Activated naive CD8-positive, alpha-beta T cell (primary cell): ENCODE data around the gene ADAMTSL1.

Experiments used
- H3K27ac Mint-ChIP-seq: one replicate; pipeline ENCODE4 v1.8.0; 2021; ENCODE audit warnings: mixed read lengths
- H3K27me3 Mint-ChIP-seq: one replicate; pipeline ENCODE4 v1.8.0; 2021; ENCODE audit warnings: mixed read lengths
- H3K36me3 Mint-ChIP-seq: one replicate; pipeline ENCODE4 v1.8.0; 2021; ENCODE audit warnings: mixed read lengths
- H3K4me1 Mint-ChIP-seq: one replicate; pipeline ENCODE4 v1.8.0; 2021; ENCODE audit warnings: low read depth, mixed read lengths
- H3K4me3 Mint-ChIP-seq: one replicate; pipeline ENCODE4 v1.8.0; 2021; ENCODE audit warnings: mild to moderate bottlenecking, mixed read lengths
- H3K9me3 Mint-ChIP-seq: one replicate; pipeline ENCODE4 v1.8.0; 2021; ENCODE audit warnings: low read depth, mixed read lengths

The ADAMTSL1 gene

DNA sequence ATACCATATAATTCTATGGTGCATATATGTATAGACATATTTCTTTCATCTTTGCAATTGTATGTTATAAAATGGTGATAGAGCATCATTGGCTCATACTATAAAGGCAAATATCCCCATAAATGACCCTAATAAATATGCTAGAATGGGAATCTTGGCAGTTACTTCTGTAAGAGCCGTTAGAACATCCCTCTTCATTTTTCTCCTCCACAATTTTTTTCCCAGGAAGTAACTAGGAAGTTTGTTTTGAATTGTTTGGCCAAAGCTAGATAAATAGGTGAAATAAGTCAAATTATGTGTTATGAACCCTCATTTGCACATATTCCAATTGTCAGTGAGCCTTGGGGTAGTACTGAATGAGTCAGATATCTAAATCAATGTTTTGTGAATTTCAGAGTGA is 209.9 kb downstream of the ADAMTSL1 start:
- H3K9me3 Mint-ChIP-seq: no peaks in the 10 kb centered on the region
- no peak overlapping the region for H3K27ac Mint-ChIP-seq
- no peaks in the 10 kb centered on the region for H3K27me3 Mint-ChIP-seq
- H3K4me1 Mint-ChIP-seq: no peaks in the 10 kb centered on the region
- no peak overlapping the region for H3K4me3 Mint-ChIP-seq
- no peaks in the 10 kb centered on the region for H3K36me3 Mint-ChIP-seq

DNA sequence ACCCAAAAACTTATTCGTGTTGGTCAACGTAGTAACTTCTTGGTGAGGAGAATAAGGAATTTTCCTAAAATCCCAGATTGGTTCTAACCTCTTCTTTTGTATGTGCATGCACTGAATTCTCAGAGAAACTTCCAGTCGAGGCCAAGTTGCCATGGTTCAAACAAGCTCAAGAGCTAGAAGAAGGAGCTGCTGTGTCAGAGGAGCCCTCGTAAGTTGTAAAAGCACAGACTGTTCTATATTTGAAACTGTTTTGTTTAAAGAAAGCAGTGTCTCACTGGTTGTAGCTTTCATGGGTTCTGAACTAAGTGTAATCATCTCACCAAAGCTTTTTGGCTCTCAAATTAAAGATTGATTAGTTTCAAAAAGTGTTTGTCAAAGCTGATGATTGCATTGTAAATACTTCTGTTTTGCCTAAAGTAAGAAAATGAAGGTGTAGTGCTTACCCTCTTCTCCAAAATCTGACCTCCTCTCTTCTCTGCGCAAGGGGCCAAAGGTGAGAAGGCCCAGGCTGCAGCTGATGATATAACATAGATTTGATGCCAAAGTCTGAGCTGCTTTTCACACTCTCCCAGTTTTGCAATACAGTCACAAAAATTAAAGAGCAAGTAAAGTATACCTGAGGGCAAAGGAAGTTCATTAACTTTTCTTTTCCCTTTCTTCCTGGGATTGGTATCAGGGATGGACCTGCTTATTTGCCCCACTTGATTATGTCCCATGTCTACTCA is 210.8 kb downstream of the ADAMTSL1 start:
- Mint-ChIP-seq H3K36me3 (no peaks in the 10 kb centered on the region), H3K27me3 (no peaks in the 10 kb centered on the region), H3K9me3 (no peaks in the 10 kb centered on the region), H3K4me3 (no peak overlapping the region), H3K4me1 (no peaks in the 10 kb centered on the region), H3K27ac (no peak overlapping the region)

DNA sequence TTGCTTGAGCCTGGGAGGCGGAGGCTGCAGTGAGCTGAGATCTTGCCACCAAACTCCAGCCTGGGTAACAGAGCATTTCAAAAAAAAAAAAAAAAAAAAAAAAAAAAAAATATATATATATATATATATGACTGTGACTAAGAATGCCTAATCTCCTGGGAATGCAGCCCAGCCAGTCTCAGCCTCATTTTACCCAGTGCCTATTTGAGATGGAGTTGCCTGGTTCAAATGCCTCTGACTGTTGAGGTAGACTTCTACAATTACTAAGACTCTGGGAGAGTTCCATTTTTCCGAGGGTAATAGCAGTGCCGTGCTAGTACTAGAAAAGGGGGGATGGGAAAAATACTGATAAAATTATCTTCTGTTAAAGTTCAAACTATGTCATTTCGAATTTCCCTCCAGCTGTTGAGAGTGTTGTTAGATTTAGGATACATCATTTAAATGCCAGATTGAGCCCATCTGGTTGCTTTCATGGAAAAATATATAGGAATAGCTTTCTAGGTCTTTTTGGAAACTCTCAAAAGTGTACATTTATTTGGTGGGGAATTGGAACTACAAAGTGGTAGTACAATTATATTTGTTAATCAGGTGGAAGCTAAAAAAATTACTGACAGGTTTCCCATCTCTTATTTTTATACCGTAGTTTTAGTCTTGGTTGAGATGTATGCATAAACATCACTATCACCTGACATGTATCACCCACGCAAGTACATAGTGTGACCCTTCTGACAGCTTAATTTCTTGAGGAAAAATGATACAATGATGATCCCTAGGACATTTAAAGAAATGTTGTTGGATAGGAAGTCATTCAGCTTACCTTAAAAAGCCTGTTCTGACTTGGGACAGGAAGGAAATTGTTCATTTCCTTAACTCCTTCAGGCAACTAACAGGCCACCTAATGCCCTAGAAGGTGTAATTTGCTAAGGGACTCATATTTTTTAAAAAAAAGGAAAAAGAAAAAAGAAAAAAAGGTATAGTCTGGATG is 214.9 kb downstream of the ADAMTSL1 start:
- Mint-ChIP-seq H3K27ac (no peak overlapping the region), H3K36me3 (no peaks in the 10 kb centered on the region), H3K9me3 (peaks cover 3% of the 10 kb centered on the region), H3K4me1 (no peaks in the 10 kb centered on the region), H3K27me3 (no peaks in the 10 kb centered on the region), H3K4me3 (no peak overlapping the region)

DNA sequence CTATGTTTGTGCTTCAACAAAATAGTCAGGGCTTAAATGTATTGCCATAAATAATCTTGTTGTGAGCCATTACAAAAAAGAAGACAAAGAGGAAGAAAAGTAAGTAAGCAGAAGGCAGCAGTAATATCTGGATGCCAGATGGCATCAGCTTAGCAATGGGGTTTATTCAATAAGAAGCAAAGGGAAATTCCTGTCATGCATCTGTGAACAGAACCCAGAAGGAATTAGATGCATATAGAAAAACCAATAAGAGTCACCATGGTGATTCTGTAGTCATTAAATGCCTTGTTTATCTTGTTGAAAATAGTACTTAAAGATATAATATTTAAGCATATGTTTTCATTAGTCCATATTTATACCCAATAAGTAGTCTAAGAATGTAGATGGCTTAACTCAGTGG is 216.0 kb downstream of the ADAMTSL1 start:
- Mint-ChIP-seq H3K4me1 (no peaks in the 10 kb centered on the region), H3K36me3 (no peaks in the 10 kb centered on the region), H3K27me3 (no peaks in the 10 kb centered on the region), H3K4me3 (no peak overlapping the region), H3K27ac (no peak overlapping the region), H3K9me3 (peaks cover 8% of the 10 kb centered on the region)

DNA sequence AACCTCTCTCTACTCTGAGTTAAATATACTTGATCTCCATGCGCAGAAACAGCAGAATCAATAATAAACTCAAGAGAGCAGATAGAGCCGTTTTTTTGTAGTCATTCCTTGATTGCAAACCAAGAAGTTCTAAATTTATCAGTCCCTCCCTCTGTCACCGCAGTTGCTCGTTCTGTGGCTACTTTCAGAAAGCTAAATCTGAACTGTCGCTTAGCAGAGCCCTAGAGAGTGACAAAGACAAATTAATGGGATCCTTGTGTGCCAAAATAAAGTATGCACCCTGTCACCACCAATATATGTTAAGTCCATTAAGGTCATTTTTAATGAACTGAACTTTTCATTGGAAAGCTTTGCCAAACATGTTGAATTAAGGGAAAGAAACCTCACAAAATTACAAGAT is 218.3 kb downstream of the ADAMTSL1 start:
- H3K36me3 Mint-ChIP-seq: no peaks in the 10 kb centered on the region
- H3K9me3 Mint-ChIP-seq: peaks cover 18% of the 10 kb centered on the region
- no peak overlapping the region for H3K4me3 Mint-ChIP-seq
- H3K27me3 Mint-ChIP-seq: peaks cover 3% of the 10 kb centered on the region
- no peaks in the 10 kb centered on the region for H3K4me1 Mint-ChIP-seq
- no peak overlapping the region for H3K27ac Mint-ChIP-seq

DNA sequence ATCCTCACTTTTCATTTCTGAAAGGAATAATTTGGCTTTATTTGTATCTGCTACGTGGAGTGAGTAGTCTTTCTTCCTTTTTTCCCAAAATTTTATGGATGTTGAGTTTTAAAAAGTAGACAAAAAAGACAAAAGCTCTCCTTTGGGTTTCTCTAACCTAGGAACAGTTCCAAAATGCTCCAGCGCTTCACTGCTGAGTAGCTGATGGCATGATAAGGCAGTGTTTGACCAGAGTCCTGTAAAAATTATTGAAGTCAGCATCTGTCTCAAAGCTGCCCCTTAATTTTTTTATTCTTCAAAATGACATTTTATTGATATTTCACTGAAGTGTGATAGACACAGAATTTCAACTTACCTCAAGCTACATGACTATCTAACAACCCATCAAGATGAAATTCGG is 219.0 kb downstream of the ADAMTSL1 start:
- no peak overlapping the region for H3K4me3 Mint-ChIP-seq
- peaks cover 18% of the 10 kb centered on the region for H3K9me3 Mint-ChIP-seq
- H3K36me3 Mint-ChIP-seq: no peaks in the 10 kb centered on the region
- no peak overlapping the region for H3K27ac Mint-ChIP-seq
- no peaks in the 10 kb centered on the region for H3K4me1 Mint-ChIP-seq
- peaks cover 3% of the 10 kb centered on the region for H3K27me3 Mint-ChIP-seq

DNA sequence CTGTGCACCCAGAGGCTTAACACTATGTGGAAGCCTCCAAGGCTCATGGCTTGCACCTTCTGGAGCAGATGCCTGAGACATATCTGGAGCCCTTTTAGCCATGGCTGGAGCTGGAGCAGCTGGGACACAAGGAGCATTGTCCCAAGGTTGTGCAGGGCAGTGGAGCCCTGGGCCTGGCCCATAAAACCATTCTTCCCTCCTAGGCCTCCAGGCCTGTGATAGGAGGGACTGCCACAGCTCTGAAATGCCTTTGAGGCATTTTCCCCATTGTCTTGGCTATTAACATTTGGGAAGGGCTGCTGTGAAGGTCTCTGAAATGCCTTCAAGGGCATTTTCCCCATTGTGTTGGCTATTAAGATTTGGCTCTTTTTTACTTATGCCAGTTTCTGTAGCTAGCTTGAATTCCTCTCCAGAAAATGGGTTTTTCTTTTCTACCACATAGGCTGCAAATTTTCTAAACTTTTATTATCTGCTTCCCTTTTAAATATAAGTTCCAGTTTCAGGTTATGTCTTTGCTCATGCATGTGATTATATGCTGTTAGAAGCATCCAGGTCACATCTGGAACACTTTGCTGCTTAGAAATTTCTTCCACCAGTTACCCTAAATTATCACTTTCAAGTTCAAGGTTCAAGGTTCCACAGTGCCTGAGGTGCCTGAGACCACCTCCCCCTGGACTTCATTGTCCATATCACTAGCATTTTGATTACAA is 221.2 kb downstream of the ADAMTSL1 start:
- no peaks in the 10 kb centered on the region for H3K36me3 Mint-ChIP-seq
- no peak overlapping the region for H3K27ac Mint-ChIP-seq
- no peaks in the 10 kb centered on the region for H3K4me1 Mint-ChIP-seq
- H3K9me3 Mint-ChIP-seq: peaks cover 18% of the 10 kb centered on the region
- H3K27me3 Mint-ChIP-seq: peaks cover 3% of the 10 kb centered on the region
- no peak overlapping the region for H3K4me3 Mint-ChIP-seq

DNA sequence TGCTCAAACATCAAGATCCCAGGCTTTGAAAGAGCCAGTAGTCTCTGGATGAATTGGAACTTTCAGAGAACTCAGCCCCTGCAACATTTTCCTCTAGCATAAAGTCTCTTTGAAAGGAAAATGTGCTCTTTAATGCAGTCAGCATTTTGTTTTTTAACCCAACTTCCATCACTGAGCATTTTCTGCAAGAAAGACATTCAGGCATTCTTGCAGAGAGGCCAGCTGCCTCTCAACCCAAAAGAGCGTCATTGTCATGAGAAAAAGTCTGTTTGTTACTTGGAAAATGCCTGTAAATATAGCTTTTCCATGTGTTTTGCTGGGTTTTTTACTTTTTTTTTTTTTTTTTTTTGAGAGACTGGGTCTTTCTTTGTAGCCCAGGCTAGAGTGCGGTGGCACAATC is 225.0 kb downstream of the ADAMTSL1 start:
- H3K27ac Mint-ChIP-seq: no peak overlapping the region
- no peak overlapping the region for H3K4me3 Mint-ChIP-seq
- peaks cover 20% of the 10 kb centered on the region for H3K9me3 Mint-ChIP-seq
- H3K4me1 Mint-ChIP-seq: no peaks in the 10 kb centered on the region
- H3K36me3 Mint-ChIP-seq: no peaks in the 10 kb centered on the region
- peaks cover 3% of the 10 kb centered on the region for H3K27me3 Mint-ChIP-seq

DNA sequence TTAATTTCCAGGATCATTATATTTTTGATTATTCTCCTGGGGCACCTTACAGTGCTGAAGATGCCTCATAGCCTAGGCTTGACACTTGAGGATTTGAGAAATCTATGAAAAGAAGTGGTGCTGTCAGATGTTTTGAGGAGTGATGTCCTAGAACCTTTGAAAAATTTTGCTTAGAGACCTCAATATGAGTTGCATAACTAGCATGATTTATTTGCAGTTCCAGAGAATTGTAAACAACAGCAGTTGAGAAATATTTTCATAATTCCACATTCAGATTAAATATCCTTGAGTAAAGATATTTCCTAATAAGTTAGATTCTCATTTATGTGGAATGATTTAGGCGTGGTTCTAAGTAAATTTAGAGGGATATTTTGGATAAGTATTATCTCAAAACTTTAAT is 225.8 kb downstream of the ADAMTSL1 start:
- H3K27ac Mint-ChIP-seq: no peak overlapping the region
- H3K4me1 Mint-ChIP-seq: no peaks in the 10 kb centered on the region
- H3K4me3 Mint-ChIP-seq: no peak overlapping the region
- peaks cover 16% of the 10 kb centered on the region for H3K9me3 Mint-ChIP-seq
- peaks cover 3% of the 10 kb centered on the region for H3K27me3 Mint-ChIP-seq
- no peaks in the 10 kb centered on the region for H3K36me3 Mint-ChIP-seq

DNA sequence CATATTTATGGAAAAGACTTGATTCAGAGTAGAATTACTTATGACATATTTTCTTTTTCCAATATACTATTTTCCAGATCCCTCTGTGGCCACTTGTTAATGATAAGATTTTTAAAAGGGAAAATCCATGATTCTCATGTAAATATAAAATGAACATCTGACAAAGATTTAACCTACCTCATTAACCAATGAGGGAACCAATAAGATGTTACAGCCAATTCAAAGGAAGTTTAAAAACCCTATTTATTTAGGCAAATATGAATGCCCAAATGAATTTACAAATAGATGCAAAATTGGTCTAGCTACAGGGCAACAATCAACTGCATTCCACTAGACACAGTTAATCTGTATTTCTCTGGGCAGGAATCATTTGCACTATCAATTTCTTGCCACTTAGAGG is 226.8 kb downstream of the ADAMTSL1 start:
- Mint-ChIP-seq H3K27me3 (peaks cover 3% of the 10 kb centered on the region), H3K4me1 (no peaks in the 10 kb centered on the region), H3K27ac (no peak overlapping the region), H3K36me3 (no peaks in the 10 kb centered on the region), H3K4me3 (no peak overlapping the region), H3K9me3 (peaks cover 11% of the 10 kb centered on the region)

DNA sequence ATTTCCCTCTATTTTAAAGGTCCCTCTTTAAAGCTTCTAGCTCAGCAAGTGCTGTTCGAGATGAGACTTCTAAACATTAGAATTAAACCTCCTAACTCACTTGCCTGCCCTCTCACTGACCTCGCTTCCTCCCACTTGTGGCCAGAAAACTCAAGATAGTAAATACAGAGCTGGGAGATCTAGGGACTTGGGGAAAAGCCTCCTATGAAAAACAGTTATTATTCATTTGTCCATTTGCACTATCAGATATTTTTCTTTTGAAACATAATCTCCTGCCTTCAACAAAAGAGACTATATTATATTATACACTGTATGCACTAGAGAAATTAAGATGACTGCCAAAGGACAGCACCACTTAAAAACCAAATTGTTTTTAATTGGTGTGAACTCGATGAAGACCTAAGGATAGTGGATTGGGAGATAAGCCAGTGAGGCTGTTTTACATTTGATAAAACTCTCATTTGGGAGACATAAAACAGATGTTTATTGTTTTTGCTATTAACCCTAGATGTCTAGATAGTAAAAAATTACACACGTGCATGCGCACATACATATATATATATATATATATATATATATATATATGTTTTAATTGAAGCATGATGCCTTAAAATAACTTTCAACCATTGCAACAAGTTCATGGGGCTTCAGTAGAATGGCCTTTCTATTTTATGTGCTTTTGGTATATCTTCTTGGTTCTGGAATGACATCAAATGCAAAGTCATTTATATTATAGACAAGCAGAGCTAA is 229.4 kb downstream of the ADAMTSL1 start:
- no peaks in the 10 kb centered on the region for H3K27me3 Mint-ChIP-seq
- no peaks in the 10 kb centered on the region for H3K4me1 Mint-ChIP-seq
- no peak overlapping the region for H3K4me3 Mint-ChIP-seq
- H3K36me3 Mint-ChIP-seq: no peaks in the 10 kb centered on the region
- peaks cover 6% of the 10 kb centered on the region for H3K9me3 Mint-ChIP-seq
- no peak overlapping the region for H3K27ac Mint-ChIP-seq

DNA sequence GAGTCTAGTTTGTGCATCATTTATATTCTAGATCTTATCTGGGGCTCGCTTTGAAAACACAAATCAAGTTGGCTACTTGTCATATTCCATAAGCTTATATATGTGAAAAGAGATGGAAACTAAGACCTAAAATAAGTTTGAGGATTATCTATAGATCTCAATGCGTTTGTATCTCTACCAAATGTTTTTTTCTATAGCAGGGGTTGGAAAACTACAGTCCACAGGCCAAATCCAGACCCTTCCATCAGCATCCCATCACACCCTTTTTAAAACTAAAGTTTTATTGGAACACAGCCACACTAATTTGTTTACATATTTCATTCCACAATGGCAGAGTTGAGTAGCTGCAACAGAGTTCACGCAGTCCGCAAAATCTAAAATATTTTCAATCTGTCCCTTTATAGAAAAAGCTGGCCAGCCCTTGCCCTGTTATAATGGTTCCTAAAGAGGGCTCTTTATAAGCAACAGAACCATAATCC is 230.0 kb downstream of the ADAMTSL1 start:
- Mint-ChIP-seq H3K9me3 (peaks cover 6% of the 10 kb centered on the region), H3K27ac (no peak overlapping the region), H3K27me3 (no peaks in the 10 kb centered on the region), H3K36me3 (no peaks in the 10 kb centered on the region), H3K4me3 (no peak overlapping the region), H3K4me1 (no peaks in the 10 kb centered on the region)

DNA sequence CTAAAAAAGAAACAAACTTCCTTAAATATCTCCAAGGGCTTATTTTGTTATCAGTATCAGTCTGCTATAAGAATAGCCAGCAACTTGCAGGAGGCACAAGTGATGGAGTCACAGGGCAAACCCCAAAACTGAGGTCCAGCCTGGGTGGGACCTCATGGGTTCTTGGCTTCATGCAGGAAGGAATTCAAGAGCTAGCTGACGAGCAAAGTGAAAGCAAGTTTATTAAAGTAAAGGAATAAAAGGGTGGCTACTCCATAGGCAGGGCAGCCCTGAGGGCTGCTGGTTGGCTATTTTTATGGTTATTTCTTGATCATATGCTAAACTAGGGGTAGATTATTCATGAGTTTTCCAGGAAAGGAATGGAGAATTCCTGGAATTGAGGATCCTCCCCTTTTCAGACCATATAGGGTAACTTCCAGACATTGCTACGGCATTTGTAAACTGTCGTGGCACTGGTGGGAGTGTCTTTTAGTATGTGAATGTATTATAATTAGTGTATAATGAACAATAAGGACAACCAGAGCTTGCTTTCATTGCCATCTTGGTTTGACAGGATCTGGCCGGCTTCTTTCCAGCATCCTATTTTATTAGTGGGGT is 231.9 kb downstream of the ADAMTSL1 start:
- Mint-ChIP-seq H3K9me3 (peaks cover 6% of the 10 kb centered on the region), H3K27ac (no peak overlapping the region), H3K36me3 (no peaks in the 10 kb centered on the region), H3K27me3 (peaks cover 4% of the 10 kb centered on the region), H3K4me1 (no peaks in the 10 kb centered on the region), H3K4me3 (no peak overlapping the region)

DNA sequence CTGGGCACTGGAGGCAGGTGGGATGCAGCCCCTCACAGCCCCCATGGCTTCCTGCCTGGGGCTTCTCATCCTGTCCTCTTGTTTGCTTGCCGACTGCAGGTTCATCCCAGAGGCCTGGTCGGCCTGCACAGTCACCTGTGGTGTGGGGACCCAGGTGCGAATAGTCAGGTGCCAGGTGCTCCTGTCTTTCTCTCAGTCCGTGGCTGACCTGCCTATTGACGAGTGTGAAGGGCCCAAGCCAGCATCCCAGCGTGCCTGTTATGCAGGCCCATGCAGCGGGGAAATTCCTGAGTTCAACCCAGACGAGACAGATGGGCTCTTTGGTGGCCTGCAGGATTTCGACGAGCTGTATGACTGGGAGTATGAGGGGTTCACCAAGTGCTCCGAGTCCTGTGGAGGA is 232.7 kb downstream of the ADAMTSL1 start:
- Mint-ChIP-seq H3K4me1 (no peaks in the 10 kb centered on the region), H3K4me3 (no peak overlapping the region), H3K9me3 (peaks cover 4% of the 10 kb centered on the region), H3K27ac (no peak overlapping the region), H3K27me3 (peaks cover 6% of the 10 kb centered on the region), H3K36me3 (no peaks in the 10 kb centered on the region)
